Endometrial microvascular endothelial cells (primary cell): ENCODE results near the gene RBM39. TPM values are rescaled to one million over a fixed set of nuclear protein-coding genes. Genes with fewer than 3 reads are reported as not detected.
"Not testable (repeated sequence)": the region's sequence is repeated elsewhere in the genome, so short reads cannot be mapped to it uniquely, and the experiment has no call there.

Experiments used
- in situ Hi-C: cut with HindIII; loops from 2 replicates; pipeline ENCODE4 v1.10.0; 2017; ENCODE audit warnings: low sequenced_read_pairs, low pct_unique_long_range_greater_than_20kb; ENCODE audit errors: inconsistent ontology term
- total RNA-seq: library from RNA; depleted of rRNA; stranded (reverse); fragments of >200 nt; gene quantifications from one replicate; pipeline ENCODE4 v1.2.3, GENCODE V29; 2015; ENCODE audit errors: inconsistent ontology term

Gene RBM39
- 144 TPM for total RNA-seq

- in situ Hi-C loops, result no loop called here
These were observed at the start of gene RBM39 for GRCh38 chr20:35741892-35742740. RBM39 (minus strand) TSS chr20:35742260; CDS start chr20:35740874, 1,386 bp downstream.

- in situ Hi-C loops, result no loop called here
These were observed 49.8 kb upstream of the RBM39 start for GRCh38 chr20:35791821-35792220.

- in situ Hi-C loops, result no loop called here
These were observed 49.0 kb upstream of the RBM39 start for GRCh38 chr20:35791097-35791496.

- in situ Hi-C loops, result no loop called here
These were observed 46.7 kb upstream of the RBM39 start for GRCh38 chr20:35788796-35789195.

- in situ Hi-C loops, result not testable (repeated sequence)
These were observed 43.5 kb upstream of the RBM39 start for GRCh38 chr20:35785541-35785940.

- in situ Hi-C loops, result not testable (repeated sequence)
These were observed 41.8 kb upstream of the RBM39 start for GRCh38 chr20:35783811-35784210.

- in situ Hi-C loops, result no loop called here
These were observed 34.5 kb upstream of the RBM39 start for GRCh38 chr20:35776513-35777101.

- in situ Hi-C loops, result no loop called here
These were observed 32.3 kb upstream of the RBM39 start for GRCh38 chr20:35774391-35774790.

- in situ Hi-C loops, result no loop called here
These were observed 31.2 kb upstream of the RBM39 start for GRCh38 chr20:35773154-35773751.

- in situ Hi-C loops, result no loop called here
These were observed 30.6 kb upstream of the RBM39 start for GRCh38 chr20:35772563-35773058.

- in situ Hi-C loops, result no loop called here
These were observed 29.9 kb upstream of the RBM39 start, which contains the start of gene PHF20 for GRCh38 chr20:35771689-35772562. PHF20 (plus strand) TSS chr20:35772015; CDS start chr20:35801523, 29,508 bp downstream.

GRCh38 chr20:35771367-35771688 is 29.3 kb upstream of the RBM39 start:
- in situ Hi-C loops, result no loop called here

GRCh38 chr20:35768731-35769664 is 26.9 kb upstream of the RBM39 start:
- in situ Hi-C loops, result no loop called here

- in situ Hi-C loops, result no loop called here
These were observed 25.8 kb upstream of the RBM39 start for GRCh38 chr20:35767683-35768481.

- in situ Hi-C loops, result no loop called here
These were observed 24.8 kb upstream of the RBM39 start for GRCh38 chr20:35766843-35767242.

GRCh38 chr20:35764936-35765335 is 22.9 kb upstream of the RBM39 start:
- in situ Hi-C loops, result not testable (repeated sequence)

GRCh38 chr20:35762461-35762860 is 20.4 kb upstream of the RBM39 start:
- in situ Hi-C loops, result no loop called here
